Peyer's patch (tissue), 4 donors: ENCODE measurements around the gene BRD3.

Experiments used
- POLR2A ChIP-seq, 2 donors: fragments of 450-650 bp; IDR thresholded peaks; one replicate each; pipeline ENCODE4 v1.5.1; 2017; ENCODE audit warnings: antibody characterized with exemption in 2 of 2, mild to moderate bottlenecking in 2 of 2, moderate library complexity in 2 of 2
- TF ChIP-seq, protein P1 (sequence below), 6 experiments: fragments of 450-650 bp in 4 of 6; fragments of 200-600 bp in 2 of 6; sonication (generic) in 1 of 6; IDR thresholded peaks; one replicate each; pipeline ENCODE4 v1.5.1; 2017 to 2019; ENCODE audit warnings: antibody characterized with exemption in 6 of 6, mild to moderate bottlenecking in 3 of 6, moderate library complexity in 1 of 6

DNA sequence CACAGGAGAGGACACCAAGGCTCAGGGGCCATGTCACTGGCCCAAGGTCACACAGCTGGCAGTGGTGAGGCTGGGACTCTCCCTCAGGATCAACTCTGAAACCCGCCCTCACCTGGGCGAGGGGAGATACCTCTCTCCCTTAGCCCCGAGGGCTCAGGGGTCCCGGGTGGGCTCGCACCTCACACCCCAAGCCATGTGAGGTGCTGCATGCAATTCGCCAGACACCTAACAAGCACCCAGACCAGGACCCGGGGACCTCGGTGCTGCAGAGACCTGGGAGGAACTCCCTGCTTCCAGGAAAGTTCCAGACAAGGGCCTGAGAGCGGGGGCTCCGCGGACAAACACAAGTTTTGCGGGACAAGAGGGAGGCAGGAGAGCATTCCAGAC lies 19.3 kb downstream of the BRD3 start:
- TF ChIP-seq, protein P1, sequence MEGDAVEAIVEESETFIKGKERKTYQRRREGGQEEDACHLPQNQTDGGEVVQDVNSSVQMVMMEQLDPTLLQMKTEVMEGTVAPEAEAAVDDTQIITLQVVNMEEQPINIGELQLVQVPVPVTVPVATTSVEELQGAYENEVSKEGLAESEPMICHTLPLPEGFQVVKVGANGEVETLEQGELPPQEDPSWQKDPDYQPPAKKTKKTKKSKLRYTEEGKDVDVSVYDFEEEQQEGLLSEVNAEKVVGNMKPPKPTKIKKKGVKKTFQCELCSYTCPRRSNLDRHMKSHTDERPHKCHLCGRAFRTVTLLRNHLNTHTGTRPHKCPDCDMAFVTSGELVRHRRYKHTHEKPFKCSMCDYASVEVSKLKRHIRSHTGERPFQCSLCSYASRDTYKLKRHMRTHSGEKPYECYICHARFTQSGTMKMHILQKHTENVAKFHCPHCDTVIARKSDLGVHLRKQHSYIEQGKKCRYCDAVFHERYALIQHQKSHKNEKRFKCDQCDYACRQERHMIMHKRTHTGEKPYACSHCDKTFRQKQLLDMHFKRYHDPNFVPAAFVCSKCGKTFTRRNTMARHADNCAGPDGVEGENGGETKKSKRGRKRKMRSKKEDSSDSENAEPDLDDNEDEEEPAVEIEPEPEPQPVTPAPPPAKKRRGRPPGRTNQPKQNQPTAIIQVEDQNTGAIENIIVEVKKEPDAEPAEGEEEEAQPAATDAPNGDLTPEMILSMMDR (IDR thresholded peaks at IDR 0.05), result no peak
- TF ChIP-seq POLR2A (IDR thresholded peaks at IDR 0.05), result no peak
